ENCODE measurements around the gene FAM53B.
A peak's percentile ranks its signal among the peaks of the same experiment; 100 is the strongest.

The FAM53B gene

GRCh38 chr10:124705381-124705740, 38.8 kb downstream of the FAM53B start:
- DNase-seq (ENCODE audit: insufficient read length) (no peak), FAIRE-seq (no peak)
- no peak for TF ChIP-seq TAF1 (IDR thresholded peaks at IDR 0.05; ENCODE audit: borderline replicate concordance, low read depth, low read length)
- TF ChIP-seq POLR2AphosphoS5 (IDR thresholded peaks at IDR 0.05; ENCODE audit: low read depth, low read length), result no peak

- DNase-seq (ENCODE audit: insufficient read length), result no peak
- no peak for TF ChIP-seq TAF1 (IDR thresholded peaks at IDR 0.05; ENCODE audit: borderline replicate concordance, low read depth, low read length)
- no peak for TF ChIP-seq POLR2AphosphoS5 (IDR thresholded peaks at IDR 0.05; ENCODE audit: low read depth, low read length)
- no peak for TF ChIP-seq POLR2A (IDR thresholded peaks at IDR 0.05; ENCODE audit: low read depth, low read length)
- no peak for FAIRE-seq
These were observed 39.5 kb downstream of the FAM53B start for GRCh38 chr10:124704428-124705380.

- FAIRE-seq (no peak), DNase-seq (ENCODE audit: insufficient read length) (no peak)
- no peak for TF ChIP-seq TAF1 (IDR thresholded peaks at IDR 0.05; ENCODE audit: borderline replicate concordance, low read depth, low read length)
- no peak for TF ChIP-seq POLR2A (IDR thresholded peaks at IDR 0.05; ENCODE audit: low read depth, low read length)
- TF ChIP-seq POLR2AphosphoS5 (IDR thresholded peaks at IDR 0.05; ENCODE audit: low read depth, low read length), result no peak
These were observed 40.3 kb downstream of the FAM53B start for GRCh38 chr10:124703778-124704427.

DNA sequence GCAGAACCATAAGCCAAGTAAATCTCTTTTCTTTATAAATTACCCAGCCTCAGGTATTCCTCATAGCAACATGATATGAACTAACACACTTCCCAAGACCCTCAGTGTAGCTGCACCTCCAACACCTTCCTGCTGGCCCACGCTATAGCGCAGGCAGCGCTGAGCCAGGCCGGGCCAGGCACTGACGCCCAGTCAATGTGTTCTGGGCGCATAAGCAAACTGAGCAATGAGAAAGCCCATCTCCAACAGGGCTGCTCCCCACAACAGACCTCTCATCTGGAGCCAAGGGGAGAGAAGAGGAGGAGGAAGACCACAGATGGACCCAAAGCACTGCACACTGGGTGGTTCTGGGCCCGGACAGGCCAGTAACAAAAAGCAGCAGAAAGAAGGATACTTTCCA, 40.8 kb downstream of the FAM53B start:
- no peak for TF ChIP-seq TAF1 (IDR thresholded peaks at IDR 0.05; ENCODE audit: borderline replicate concordance, low read depth, low read length)
- no peak for TF ChIP-seq POLR2A (IDR thresholded peaks at IDR 0.05; ENCODE audit: low read depth, low read length)
- TF ChIP-seq POLR2AphosphoS5 (IDR thresholded peaks at IDR 0.05; ENCODE audit: low read depth, low read length), result no peak
- FAIRE-seq, result no peak
- no peak for DNase-seq (ENCODE audit: insufficient read length)

- no peak for DNase-seq (ENCODE audit: insufficient read length)
- TF ChIP-seq TAF1 (IDR thresholded peaks at IDR 0.05; ENCODE audit: borderline replicate concordance, low read depth, low read length), result no peak
- TF ChIP-seq POLR2AphosphoS5 (IDR thresholded peaks at IDR 0.05; ENCODE audit: low read depth, low read length), result no peak
- no peak for TF ChIP-seq POLR2A (IDR thresholded peaks at IDR 0.05; ENCODE audit: low read depth, low read length)
- FAIRE-seq, result peak; percentile 21
These were observed 42.1 kb downstream of the FAM53B start for GRCh38 chr10:124701881-124702656.

DNA sequence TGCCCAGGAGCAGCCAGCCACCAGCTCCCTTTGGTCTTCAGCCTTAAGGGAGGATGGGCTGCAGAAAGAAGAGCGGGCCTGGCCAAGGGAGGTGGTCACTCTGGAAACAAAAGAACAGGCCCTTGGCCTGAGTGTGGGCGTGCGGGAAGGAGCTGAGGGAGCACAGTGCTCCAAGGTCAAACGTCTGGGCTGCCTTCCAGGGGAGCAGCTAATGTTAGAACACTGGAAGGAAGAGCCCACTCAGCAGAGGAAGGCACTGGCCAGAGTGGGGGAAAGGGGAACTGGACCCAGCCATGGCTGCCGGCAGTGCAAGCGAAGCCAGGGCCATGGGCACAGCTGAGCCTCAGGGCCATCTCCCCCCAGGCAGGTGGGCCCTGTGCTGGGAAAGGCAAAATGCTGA, 42.7 kb downstream of the FAM53B start:
- TF ChIP-seq TAF1 (IDR thresholded peaks at IDR 0.05; ENCODE audit: borderline replicate concordance, low read depth, low read length), result no peak
- no peak for TF ChIP-seq POLR2A (IDR thresholded peaks at IDR 0.05; ENCODE audit: low read depth, low read length)
- no peak for TF ChIP-seq POLR2AphosphoS5 (IDR thresholded peaks at IDR 0.05; ENCODE audit: low read depth, low read length)
- FAIRE-seq (no peak), DNase-seq (ENCODE audit: insufficient read length) (no peak)

DNA sequence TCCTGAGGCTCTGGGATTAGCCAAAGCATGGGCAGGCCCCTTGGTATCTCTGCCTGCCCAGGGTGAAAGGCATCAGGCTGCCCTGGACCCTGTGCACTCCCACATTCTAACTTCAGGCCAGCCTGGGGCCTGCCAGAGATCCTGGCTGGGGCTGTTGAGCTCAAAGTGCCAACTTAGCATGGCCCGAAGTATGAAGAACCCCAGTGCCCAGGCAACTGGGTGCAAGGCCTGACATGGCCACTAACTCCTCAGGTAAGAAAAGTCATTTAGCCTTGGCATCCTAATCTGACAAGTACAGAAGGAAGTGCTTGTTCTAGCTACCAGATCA, 43.2 kb downstream of the FAM53B start:
- TF ChIP-seq TAF1 (IDR thresholded peaks at IDR 0.05; ENCODE audit: borderline replicate concordance, low read depth, low read length), result no peak
- no peak for TF ChIP-seq POLR2A (IDR thresholded peaks at IDR 0.05; ENCODE audit: low read depth, low read length)
- no peak for TF ChIP-seq POLR2AphosphoS5 (IDR thresholded peaks at IDR 0.05; ENCODE audit: low read depth, low read length)
- DNase-seq (ENCODE audit: insufficient read length) (no peak), FAIRE-seq (no peak)

- FAIRE-seq, result peak; percentile 87
- no peak for TF ChIP-seq POLR2AphosphoS5 (IDR thresholded peaks at IDR 0.05; ENCODE audit: low read depth, low read length)
- TF ChIP-seq POLR2A (IDR thresholded peaks at IDR 0.05; ENCODE audit: low read depth, low read length), result no peak
- TF ChIP-seq TAF1 (IDR thresholded peaks at IDR 0.05; ENCODE audit: borderline replicate concordance, low read depth, low read length), result no peak
- DNase-seq (ENCODE audit: insufficient read length), result no peak
These were observed 43.7 kb downstream of the FAM53B start for GRCh38 chr10:124700293-124701037.

- TF ChIP-seq POLR2AphosphoS5 (IDR thresholded peaks at IDR 0.05; ENCODE audit: low read depth, low read length), result no peak
- no peak for TF ChIP-seq TAF1 (IDR thresholded peaks at IDR 0.05; ENCODE audit: borderline replicate concordance, low read depth, low read length)
- no peak for TF ChIP-seq POLR2A (IDR thresholded peaks at IDR 0.05; ENCODE audit: low read depth, low read length)
- no peak for DNase-seq (ENCODE audit: insufficient read length)
- peak; percentile 75 for FAIRE-seq
These were observed 44.5 kb downstream of the FAM53B start for GRCh38 chr10:124699471-124700292.

Data from GM12892 (cell line).